ENCODE data around the gene SRSF9. TPM values are rescaled to one million over a fixed set of nuclear protein-coding genes. Genes with fewer than 3 reads are reported as not detected.
A peak's percentile ranks its signal among the peaks of the same experiment; 100 is the strongest.

Gene SRSF9
- total and polyA plus RNA-seq, 2 of the 13 experiments (the other 11 are each of a cell fraction or from before 2014, with no cell fraction given) = 125 to 144 TPM

DNA sequence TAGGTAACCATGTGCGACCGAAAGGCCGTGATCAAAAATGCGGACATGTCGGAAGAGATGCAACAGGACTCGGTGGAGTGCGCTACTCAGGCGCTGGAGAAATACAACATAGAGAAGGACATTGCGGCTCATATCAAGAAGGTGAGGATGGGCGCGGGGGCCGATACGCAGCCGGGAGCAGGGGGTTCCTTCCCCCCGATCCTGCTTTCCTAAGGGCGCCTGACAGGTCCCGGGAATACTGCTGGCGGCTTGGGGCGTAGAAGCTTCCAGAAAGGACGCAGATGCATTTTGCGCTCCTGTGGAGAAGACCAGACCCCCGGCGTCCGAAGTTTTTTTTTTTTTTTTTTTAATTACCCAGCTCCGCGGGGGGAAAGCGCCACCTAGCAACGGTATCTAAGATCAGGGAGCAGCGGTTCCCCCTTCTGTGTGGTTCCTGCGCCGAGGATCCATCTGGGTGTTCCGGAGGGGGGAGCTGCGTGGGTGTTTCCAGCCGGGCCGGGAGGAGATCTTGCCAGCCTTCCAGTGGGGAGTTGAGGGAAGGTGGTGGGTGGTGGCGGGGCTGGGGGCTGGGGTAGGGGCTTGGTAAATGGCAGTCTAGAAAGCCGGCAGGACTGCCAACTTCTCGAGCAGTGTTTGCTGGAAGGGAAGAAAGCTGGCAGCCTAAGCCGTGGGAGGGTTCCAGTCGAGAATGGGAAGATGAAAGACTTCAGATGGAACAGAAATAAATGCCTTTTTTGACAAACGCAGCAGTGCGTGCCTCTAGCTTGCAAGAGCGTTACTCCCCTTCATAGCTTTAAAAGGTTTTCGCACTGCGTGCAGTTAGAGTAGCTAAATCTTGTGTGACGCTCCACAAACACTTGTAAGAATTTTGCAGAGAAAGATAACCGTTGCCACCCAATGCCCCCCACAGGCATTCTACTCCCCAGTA lies 27.1 kb upstream of the SRSF9 start:
- H3K4me3 ChIP-seq (replicated peaks in 1 of 3; ENCODE audit: insufficient read depth in 1 of 3, low read depth in 2 of 3, low read length in 3 of 3) = peak overlapping the region; percentile 95 to 100 (median 97)
- ChIA-PET CTCF (ENCODE audit: low intra/inter-chr PET ratio, low total read pairs) (no interaction called here), POLR2A (interaction anchor here (0.6 to 2.8 kb wide), 19 partner anchors 8 to 507 kb away, joined by 3 to 30 read pairs (median 4); partner anchors contain the start of genes COQ5, COX6A1, POP5 and RNU4-1)
- in situ Hi-C loops (cut with HindIII; ENCODE audit: extremely low pct_ligation_motif_present, low pct_unique_long_range_greater_than_20kb) (no loop called here), intact Hi-C loops (cut with micrococcal nuclease; ENCODE audit: unreplicated experiment) (loop anchor here (2.0 to 5.0 kb wide), 2 partner anchors 28 to 41 kb away; partner anchors contain the start of gene SRSF9)
- H3K9me3 ChIP-seq (ENCODE audit: low read length) = no peaks in the 10 kb centered on the region
- FAIRE-seq (no peak), ATAC-seq (peak; percentile 50), DNase-seq (ENCODE audit: low spot score) (no peak)
- no peaks in the 10 kb centered on the region; a peak in 1 of 5 replicates for H3K27me3 ChIP-seq (ENCODE audit: control insufficient read depth in 1 of 2, insufficient read depth in 2 of 2, low read length in 2 of 2)
- peaks cover 10% of the 10 kb centered on the region for H4K20me1 ChIP-seq (ENCODE audit: insufficient read depth, low read length)
- H3K79me2 ChIP-seq (ENCODE audit: insufficient read depth, low read length) = peaks cover 27% of the 10 kb centered on the region
- H3K27ac ChIP-seq (ENCODE audit: extremely low read length, insufficient read depth, low read length) = peak overlapping the region; percentile 69
- no peak overlapping the region for H2AFZ ChIP-seq (ENCODE audit: low read length)
- 2% methylated on average over 42 of the region's 47 CpGs for WGBS (ENCODE audit: low lambda C conversion rate)
- peak overlapping the region; percentile 88 for H3K9ac ChIP-seq (ENCODE audit: insufficient read depth, low read depth, low read length)
- BruUV-seq (replicated peaks) = no TSS peak
- H3K4me1 ChIP-seq (ENCODE audit: insufficient read depth, low read length) = peaks cover 28% of the 10 kb centered on the region
- H3K4me2 ChIP-seq (ENCODE audit: low read depth, low read length) = peak overlapping the region; percentile 87
- peaks cover 2 to 9% of the 10 kb centered on the region in 2 experiments; a peak in 3 of 5 replicates for H3K36me3 ChIP-seq (replicated peaks in 1 of 2; ENCODE audit: control insufficient read depth in 1 of 2, insufficient read depth in 2 of 2, low read length in 2 of 2)
- TF ChIP-seq ZNF558 (CRISPR knock-in tag; IDR thresholded peaks at IDR 0.05; ENCODE audit: borderline replicate concordance) (peak; percentile 19; the same call in 1 of the 2 replicates), ZNF672 (CRISPR knock-in tag; IDR thresholded peaks at IDR 0.05) (no peak), RFXANK (CRISPR knock-in tag; IDR thresholded peaks at IDR 0.05) (no peak), ZIK1 (CRISPR knock-in tag; IDR thresholded peaks at IDR 0.05; ENCODE audit: borderline replicate concordance, low read depth) (0 out of 2 replicates have a peak, but pooled peaks have one; percentile 23), SP4 (CRISPR knock-in tag; IDR thresholded peaks at IDR 0.05) (no peak), PHB2 (IDR thresholded peaks at IDR 0.05; ENCODE audit: partially characterized antibody) (no peak), KLF12 (CRISPR knock-in tag; IDR thresholded peaks at IDR 0.05; ENCODE audit: borderline replicate concordance) (peak; percentile 25; the same call in 1 of the 2 replicates), ZNF446 (CRISPR knock-in tag; IDR thresholded peaks at IDR 0.05) (peak; percentile 64; the same call in 1 of the 2 replicates)
- TF ChIP-seq, protein P1, sequence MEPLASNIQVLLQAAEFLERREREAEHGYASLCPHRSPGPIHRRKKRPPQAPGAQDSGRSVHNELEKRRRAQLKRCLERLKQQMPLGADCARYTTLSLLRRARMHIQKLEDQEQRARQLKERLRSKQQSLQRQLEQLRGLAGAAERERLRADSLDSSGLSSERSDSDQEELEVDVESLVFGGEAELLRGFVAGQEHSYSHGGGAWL (CRISPR knock-in tag; IDR thresholded peaks at IDR 0.05) = no peak
- TF ChIP-seq, protein P2, sequence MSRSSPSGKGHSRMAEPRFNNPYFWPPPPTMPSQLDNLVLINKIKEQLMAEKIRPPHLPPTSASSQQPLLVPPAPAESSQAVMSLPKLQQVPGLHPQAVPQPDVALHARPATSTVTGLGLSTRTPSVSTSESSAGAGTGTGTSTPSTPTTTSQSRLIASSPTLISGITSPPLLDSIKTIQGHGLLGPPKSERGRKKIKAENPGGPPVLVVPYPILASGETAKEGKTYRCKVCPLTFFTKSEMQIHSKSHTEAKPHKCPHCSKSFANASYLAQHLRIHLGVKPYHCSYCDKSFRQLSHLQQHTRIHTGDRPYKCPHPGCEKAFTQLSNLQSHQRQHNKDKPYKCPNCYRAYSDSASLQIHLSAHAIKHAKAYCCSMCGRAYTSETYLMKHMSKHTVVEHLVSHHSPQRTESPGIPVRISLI (CRISPR knock-in tag; IDR thresholded peaks at IDR 0.05; ENCODE audit: borderline replicate concordance) = peak; percentile 60
- TF ChIP-seq, protein P3, sequence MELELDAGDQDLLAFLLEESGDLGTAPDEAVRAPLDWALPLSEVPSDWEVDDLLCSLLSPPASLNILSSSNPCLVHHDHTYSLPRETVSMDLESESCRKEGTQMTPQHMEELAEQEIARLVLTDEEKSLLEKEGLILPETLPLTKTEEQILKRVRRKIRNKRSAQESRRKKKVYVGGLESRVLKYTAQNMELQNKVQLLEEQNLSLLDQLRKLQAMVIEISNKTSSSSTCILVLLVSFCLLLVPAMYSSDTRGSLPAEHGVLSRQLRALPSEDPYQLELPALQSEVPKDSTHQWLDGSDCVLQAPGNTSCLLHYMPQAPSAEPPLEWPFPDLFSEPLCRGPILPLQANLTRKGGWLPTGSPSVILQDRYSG (CRISPR knock-in tag; IDR thresholded peaks at IDR 0.05) = peak; percentile 24; the same call in 1 of the 2 replicates
- TF ChIP-seq, protein P4, sequence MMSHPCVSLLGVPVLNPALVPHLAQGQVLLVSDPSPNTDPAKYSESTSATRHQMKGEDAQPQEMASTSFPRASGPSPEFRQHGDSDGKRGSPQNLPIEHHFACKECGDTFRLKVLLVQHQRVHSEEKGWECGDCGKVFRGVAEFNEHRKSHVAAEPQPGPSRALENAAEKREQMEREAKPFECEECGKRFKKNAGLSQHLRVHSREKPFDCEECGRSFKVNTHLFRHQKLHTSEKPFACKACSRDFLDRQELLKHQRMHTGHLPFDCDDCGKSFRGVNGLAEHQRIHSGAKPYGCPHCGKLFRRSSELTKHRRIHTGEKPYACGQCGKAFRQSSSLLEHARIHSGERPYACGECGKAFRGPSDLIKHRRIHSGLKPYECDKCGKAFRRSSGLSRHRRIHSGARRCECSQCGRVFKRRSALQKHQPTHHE (CRISPR knock-in tag; IDR thresholded peaks at IDR 0.05; ENCODE audit: borderline replicate concordance) = peak; percentile 0; the same call in 1 of the 2 replicates
- TF ChIP-seq, protein P5, sequence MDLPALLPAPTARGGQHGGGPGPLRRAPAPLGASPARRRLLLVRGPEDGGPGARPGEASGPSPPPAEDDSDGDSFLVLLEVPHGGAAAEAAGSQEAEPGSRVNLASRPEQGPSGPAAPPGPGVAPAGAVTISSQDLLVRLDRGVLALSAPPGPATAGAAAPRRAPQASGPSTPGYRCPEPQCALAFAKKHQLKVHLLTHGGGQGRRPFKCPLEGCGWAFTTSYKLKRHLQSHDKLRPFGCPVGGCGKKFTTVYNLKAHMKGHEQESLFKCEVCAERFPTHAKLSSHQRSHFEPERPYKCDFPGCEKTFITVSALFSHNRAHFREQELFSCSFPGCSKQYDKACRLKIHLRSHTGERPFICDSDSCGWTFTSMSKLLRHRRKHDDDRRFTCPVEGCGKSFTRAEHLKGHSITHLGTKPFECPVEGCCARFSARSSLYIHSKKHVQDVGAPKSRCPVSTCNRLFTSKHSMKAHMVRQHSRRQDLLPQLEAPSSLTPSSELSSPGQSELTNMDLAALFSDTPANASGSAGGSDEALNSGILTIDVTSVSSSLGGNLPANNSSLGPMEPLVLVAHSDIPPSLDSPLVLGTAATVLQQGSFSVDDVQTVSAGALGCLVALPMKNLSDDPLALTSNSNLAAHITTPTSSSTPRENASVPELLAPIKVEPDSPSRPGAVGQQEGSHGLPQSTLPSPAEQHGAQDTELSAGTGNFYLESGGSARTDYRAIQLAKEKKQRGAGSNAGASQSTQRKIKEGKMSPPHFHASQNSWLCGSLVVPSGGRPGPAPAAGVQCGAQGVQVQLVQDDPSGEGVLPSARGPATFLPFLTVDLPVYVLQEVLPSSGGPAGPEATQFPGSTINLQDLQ (CRISPR knock-in tag; IDR thresholded peaks at IDR 0.05) = 0 out of 2 replicates have a peak, but pooled peaks have one; percentile 63
- TF ChIP-seq, protein P6, sequence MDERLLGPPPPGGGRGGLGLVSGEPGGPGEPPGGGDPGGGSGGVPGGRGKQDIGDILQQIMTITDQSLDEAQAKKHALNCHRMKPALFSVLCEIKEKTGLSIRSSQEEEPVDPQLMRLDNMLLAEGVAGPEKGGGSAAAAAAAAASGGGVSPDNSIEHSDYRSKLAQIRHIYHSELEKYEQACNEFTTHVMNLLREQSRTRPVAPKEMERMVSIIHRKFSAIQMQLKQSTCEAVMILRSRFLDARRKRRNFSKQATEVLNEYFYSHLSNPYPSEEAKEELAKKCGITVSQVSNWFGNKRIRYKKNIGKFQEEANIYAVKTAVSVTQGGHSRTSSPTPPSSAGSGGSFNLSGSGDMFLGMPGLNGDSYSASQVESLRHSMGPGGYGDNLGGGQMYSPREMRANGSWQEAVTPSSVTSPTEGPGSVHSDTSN (CRISPR knock-in tag; IDR thresholded peaks at IDR 0.05) = no peak

Measured in HepG2 (cell line).